HG02588 (cell line): ENCODE results near the gene RGN.
"Not testable (repeated sequence)": the region's sequence is repeated elsewhere in the genome, so short reads cannot be mapped to it uniquely, and the experiment has no call there.

ENCODE experiments used
- ATAC-seq: cut with Tn5 transposase; IDR thresholded peaks from one replicate; pipeline ENCODE4 v1.9.1; 2021; ENCODE audit warnings: mild to moderate bottlenecking, moderate library complexity; ENCODE audit not compliant: unreplicated experiment

The RGN gene

DNA sequence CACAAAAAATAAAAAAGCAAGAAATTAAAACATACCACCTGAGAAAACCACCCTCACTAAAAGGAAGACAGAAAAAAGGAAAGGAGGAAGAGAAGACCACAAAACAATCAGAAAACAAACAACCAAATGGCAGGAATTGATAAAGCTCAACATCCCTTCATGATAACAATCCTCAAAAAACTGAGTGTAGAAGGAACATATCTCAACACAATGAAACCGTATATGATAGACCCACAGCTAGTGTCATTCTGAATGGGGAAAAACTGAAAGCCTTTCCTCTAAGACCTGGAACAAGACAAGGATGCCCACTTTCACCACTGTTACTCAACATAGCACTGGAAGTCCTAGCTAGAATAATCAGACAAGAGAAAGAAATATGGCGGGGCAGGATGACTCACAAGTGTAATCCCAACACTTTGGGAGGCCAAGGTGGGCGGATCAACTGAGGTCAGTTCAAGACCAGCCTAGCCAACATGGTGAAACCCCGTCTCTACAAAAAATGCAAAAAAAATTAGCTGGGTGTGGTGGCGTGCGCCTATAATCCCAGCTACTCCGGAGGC, 38.4 kb downstream of the RGN start:
- not testable (repeated sequence) for ATAC-seq

DNA sequence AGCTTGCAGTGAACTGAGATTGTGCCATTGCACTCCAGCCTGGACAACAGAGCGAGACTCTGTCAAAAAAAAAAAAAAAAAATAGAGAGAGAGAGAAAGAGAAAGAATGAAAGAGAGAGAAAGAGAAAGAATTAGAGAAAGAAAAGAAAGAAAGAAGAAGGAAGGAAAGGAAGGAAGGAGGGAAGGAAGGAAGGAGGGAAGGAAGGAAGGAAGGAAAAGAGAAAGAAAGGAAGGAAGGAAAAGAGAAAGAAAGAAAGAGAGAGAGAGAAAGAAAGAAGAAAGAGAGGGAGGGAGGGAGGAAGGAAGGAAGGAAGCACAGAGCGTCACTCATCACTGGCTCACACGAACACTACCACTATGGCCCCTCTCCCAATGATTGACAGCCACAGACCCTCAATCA, 46.2 kb downstream of the RGN start:
- not testable (repeated sequence) for ATAC-seq

DNA sequence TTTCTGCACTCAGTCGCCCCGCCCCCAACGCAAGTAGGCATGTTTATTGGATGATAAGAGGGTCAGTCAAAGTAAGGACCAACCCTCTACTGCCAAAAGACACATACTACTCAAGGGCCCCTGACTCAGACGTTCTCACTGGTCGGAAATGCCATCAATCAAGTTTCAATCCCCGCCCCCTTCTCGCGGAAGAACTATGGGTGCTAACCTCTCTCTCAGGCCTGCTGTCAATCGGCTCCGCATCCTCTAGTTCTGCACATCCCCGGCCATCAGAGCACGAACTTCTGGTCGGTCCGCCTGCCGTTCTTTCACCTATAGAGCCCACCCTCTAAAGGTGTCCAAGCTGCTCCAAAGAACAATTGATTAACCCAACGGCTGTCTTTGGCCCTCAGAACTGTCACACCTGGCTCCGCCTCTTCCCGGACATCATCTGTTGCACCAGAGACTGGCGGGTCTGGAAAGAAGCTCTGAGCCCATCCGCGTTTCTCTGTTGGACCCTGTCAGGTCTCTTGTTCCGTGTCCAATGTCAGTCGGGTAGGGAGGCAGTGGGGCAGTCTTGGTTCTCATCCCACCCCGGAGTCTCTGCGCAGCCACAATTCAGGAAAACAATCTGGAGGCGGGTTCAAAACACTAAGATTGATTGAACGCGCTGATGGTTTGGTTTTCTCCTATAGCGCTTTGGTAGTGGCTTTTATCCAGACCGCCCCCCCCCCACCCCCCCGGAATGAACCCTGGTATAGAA, 51.1 kb downstream of the RGN start:
- ATAC-seq = peak; percentile 98

DNA sequence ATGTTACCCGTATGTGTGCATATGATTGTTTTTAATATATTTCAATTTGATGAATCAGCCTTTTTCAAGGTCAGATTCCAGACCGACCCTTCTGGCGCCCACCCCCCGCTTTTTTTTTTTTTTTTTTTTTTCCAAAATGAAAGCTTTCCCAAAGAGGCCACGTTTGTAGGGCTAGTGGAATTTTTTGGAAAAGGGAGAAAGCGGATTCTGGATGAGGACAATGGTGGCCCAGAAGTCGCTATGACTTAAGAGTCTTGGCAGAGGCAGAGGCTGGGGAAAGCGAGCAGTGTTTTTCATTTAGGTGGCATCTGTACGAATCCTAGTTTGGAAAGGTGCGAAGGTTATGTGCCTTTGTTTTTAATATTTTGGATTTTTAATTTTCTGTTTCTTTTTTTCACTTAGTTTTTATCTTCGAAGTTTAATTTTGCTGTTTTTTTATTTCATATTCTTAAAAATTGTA, 51.7 kb downstream of the RGN start:
- ATAC-seq = no peak

DNA sequence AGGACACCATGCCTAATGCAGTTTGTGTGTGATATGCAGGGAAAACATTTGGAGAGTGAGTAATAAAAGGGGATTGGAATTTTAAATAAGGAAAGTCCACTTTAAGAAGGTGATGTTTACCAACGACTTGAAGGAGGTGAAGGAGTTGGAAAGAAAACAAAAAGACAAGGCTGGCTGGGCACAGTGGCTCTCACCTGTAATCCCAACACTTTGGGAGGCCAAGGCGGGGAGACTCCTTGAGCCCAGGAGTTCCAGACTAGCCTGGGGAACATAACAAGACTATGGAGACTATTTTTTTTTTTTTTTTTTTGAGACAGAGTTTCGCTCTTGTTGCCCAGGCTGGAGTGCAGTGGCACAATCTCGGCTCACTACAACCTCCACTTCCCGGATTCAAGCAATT, 55.2 kb downstream of the RGN start:
- no peak for ATAC-seq

DNA sequence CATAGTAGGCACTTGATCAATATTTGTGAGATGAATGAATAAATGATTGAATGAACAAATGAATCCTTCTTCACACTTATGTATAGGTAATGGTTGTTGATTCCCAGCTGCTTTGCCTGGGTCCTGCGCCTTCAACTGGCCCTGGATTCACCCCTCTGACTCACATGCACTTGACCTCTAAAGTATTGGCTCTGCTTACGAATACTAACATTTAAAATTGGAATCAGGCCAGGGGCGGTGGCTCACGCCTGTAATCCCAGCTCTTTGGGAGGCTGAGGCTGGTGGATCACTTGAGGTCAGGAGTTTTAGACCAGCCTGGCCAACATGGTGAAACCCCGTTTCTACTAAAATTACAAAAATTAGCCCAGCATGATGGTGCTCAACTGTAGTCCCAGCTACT, 57.4 kb downstream of the RGN start:
- ATAC-seq = not testable (repeated sequence)

DNA sequence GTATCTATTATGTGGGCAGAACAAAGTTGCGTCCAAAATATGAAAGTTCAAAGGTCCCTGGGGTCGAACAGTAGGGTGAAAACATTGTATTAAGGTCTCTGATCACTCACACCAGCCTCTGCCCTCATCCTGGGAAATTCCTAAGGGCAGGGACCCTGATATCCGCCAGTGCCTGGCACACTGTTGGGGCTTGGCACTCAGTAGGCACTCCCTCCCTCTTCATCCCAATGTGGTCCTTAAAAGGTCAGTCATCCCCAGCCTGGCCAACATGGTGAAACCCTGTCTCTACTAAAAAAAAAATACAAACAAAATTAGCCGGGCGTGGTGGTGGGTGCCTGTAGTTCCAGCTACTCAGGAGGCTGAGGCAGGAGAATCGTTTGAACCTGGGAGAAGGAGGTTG, 59.9 kb downstream of the RGN start:
- no peak for ATAC-seq
